Activated naive CD8-positive, alpha-beta T cell (primary cell): ENCODE results near the gene PON3.

Source experiments
- H3K27ac Mint-ChIP-seq: one replicate; pipeline ENCODE4 v1.8.0; 2021; ENCODE audit warnings: mixed read lengths
- H3K27me3 Mint-ChIP-seq: one replicate; pipeline ENCODE4 v1.8.0; 2021; ENCODE audit warnings: mixed read lengths
- H3K36me3 Mint-ChIP-seq: one replicate; pipeline ENCODE4 v1.8.0; 2021; ENCODE audit warnings: mixed read lengths
- H3K4me1 Mint-ChIP-seq: one replicate; pipeline ENCODE4 v1.8.0; 2021; ENCODE audit warnings: low read depth, mixed read lengths
- H3K4me3 Mint-ChIP-seq: one replicate; pipeline ENCODE4 v1.8.0; 2021; ENCODE audit warnings: mild to moderate bottlenecking, mixed read lengths
- H3K9me3 Mint-ChIP-seq: one replicate; pipeline ENCODE4 v1.8.0; 2021; ENCODE audit warnings: low read depth, mixed read lengths

Gene PON3

GRCh38 chr7:95316588-95316987 lies 79.6 kb downstream of the PON3 start:
- Mint-ChIP-seq H3K27me3 (peaks cover 2% of the 10 kb centered on the region), H3K27ac (no peak overlapping the region)

GRCh38 chr7:95312561-95312960 lies 83.6 kb downstream of the PON3 start:
- Mint-ChIP-seq H3K4me3 (no peak overlapping the region), H3K4me1 (no peaks in the 10 kb centered on the region), H3K9me3 (no peaks in the 10 kb centered on the region), H3K27ac (no peak overlapping the region), H3K36me3 (no peaks in the 10 kb centered on the region), H3K27me3 (peaks cover 4% of the 10 kb centered on the region)

More at GRCh38 chr7:95316588-95316987, 79.6 kb downstream of the PON3 start:
- Mint-ChIP-seq H3K4me1 (no peaks in the 10 kb centered on the region), H3K9me3 (no peaks in the 10 kb centered on the region), H3K36me3 (no peaks in the 10 kb centered on the region), H3K4me3 (no peak overlapping the region)

GRCh38 chr7:95311389-95311788 lies 84.8 kb downstream of the PON3 start:
- H3K4me1 Mint-ChIP-seq: no peaks in the 10 kb centered on the region
- no peaks in the 10 kb centered on the region for H3K36me3 Mint-ChIP-seq
- no peaks in the 10 kb centered on the region for H3K9me3 Mint-ChIP-seq
- H3K27me3 Mint-ChIP-seq: peaks cover 4% of the 10 kb centered on the region
- no peak overlapping the region for H3K27ac Mint-ChIP-seq
- H3K4me3 Mint-ChIP-seq: no peak overlapping the region

GRCh38 chr7:95309951-95310350 lies 86.2 kb downstream of the PON3 start:
- Mint-ChIP-seq H3K4me1 (no peaks in the 10 kb centered on the region), H3K27me3 (peaks cover 4% of the 10 kb centered on the region), H3K27ac (no peak overlapping the region), H3K4me3 (no peak overlapping the region), H3K36me3 (no peaks in the 10 kb centered on the region), H3K9me3 (no peaks in the 10 kb centered on the region)
